HepG2 (cell line): ENCODE data around the gene ERP27. TPM values are rescaled to one million over a fixed set of nuclear protein-coding genes. Genes with fewer than 3 reads are reported as not detected.

ENCODE experiments used
- ATAC-seq: fragments of 200-7000 bp; cut with Tn5 transposase; 3 replicates; pipeline ENCODE4 v1.9.1; 2020; ENCODE audit warnings: mild to moderate bottlenecking, moderate library complexity
- BruUV-seq: library from RNA; stranded (reverse); fragments of 400-500 nt; replicated peaks from 2 replicates; lab custom pipeline; 2021; lab: Mats Ljungman, UMichigan
- CTCF ChIA-PET: fragments of 300-600 bp; formaldehyde crosslinking; extraction: SDS; loops from one replicate; lab custom pipeline; 2021; ENCODE audit warnings: low total read pairs, inconsistent platforms, low intra/inter-chr PET ratio; lab: Yijun Ruan, JAX
- POLR2A ChIA-PET: fragments of 350-600 bp; sonication (Branson Sonifier 250); formaldehyde crosslinking; loops from one replicate; lab custom pipeline; 2020; ENCODE audit warnings: antibody characterized with exemption, inconsistent platforms; lab: Yijun Ruan, JAX
- DNase-seq: peaks from one replicate; pipeline ENCODE4 v3.0.0-alpha.2; 2015; ENCODE audit warnings: low spot score
- FAIRE-seq: peaks from 3 replicates; lab custom pipeline; 2011; peaks lifted over from hg19 to GRCh38; lab: Jason Lieb, UNC
- H2AFZ ChIP-seq: one replicate; pipeline ENCODE4 v1.6.1; 2011; ENCODE audit warnings: low read length, inconsistent platforms
- H3K27ac ChIP-seq: fragments of 300-600 bp; 3 replicates; pipeline ENCODE4 v1.8.0; 2011; ENCODE audit warnings: mixed run types, mild to moderate bottlenecking, mixed read lengths, low read length, inconsistent platforms; ENCODE audit not compliant: insufficient read depth; ENCODE audit errors: extremely low read length
- H3K27me3 ChIP-seq, 2 experiments: fragments of 200-600 bp in 1 of 2; 2 replicates in 1 of 2; 3 replicates in 1 of 2; pipeline versions ENCODE4 v1.6.0 to v1.8.0; 2011; ENCODE audit warnings: low read length in 2 of 2, mild to moderate bottlenecking in 2 of 2, moderate library complexity in 2 of 2, inconsistent platforms in 1 of 2; ENCODE audit not compliant: insufficient read depth in 2 of 2, control insufficient read depth in 1 of 2
- H3K36me3 ChIP-seq, 2 experiments: fragments of 200-600 bp in 1 of 2; replicated peaks in 1 of 2; 2 replicates in 1 of 2; 3 replicates in 1 of 2; pipeline versions ENCODE4 v1.5.1 to v1.8.0; 2011; ENCODE audit warnings: low read length in 2 of 2, inconsistent platforms in 1 of 2; ENCODE audit not compliant: insufficient read depth in 2 of 2, control insufficient read depth in 1 of 2
- H3K4me1 ChIP-seq: 2 replicates; pipeline ENCODE4 v1.5.1; 2012; ENCODE audit warnings: low read length, inconsistent platforms; ENCODE audit not compliant: insufficient read depth
- H3K4me2 ChIP-seq: 2 replicates; pipeline ENCODE4 v1.6.0; 2011; ENCODE audit warnings: low read depth, low read length, inconsistent platforms
- H3K4me3 ChIP-seq, 3 experiments: fragments of 200-600 bp in 1 of 3; sonication (generic), shearing (Covaris generic) in 1 of 3; replicated peaks in 1 of 3; 2 replicates each; pipeline ENCODE4 v1.5.1; 2011 to 2016; ENCODE audit warnings: low read length in 3 of 3, inconsistent platforms in 2 of 3, low read depth in 2 of 3, mild to moderate bottlenecking in 2 of 3, control low read depth in 1 of 3, mixed read lengths in 1 of 3; ENCODE audit not compliant: insufficient read depth in 1 of 3
- H3K79me2 ChIP-seq: one replicate; pipeline ENCODE4 v1.6.1; 2011; ENCODE audit warnings: low read length, inconsistent platforms; ENCODE audit not compliant: insufficient read depth
- H3K9ac ChIP-seq: 2 replicates; pipeline ENCODE4 v1.6.0; 2011; ENCODE audit warnings: mild to moderate bottlenecking, low read depth, low read length, inconsistent platforms; ENCODE audit not compliant: insufficient read depth
- H3K9me3 ChIP-seq: 2 replicates; pipeline ENCODE4 v1.5.1; 2012; ENCODE audit warnings: mild to moderate bottlenecking, low read length
- H4K20me1 ChIP-seq: 2 replicates; pipeline ENCODE4 v1.6.0; 2011; ENCODE audit warnings: inconsistent platforms, mild to moderate bottlenecking, low read length, moderate library complexity; ENCODE audit not compliant: insufficient read depth
- FOXM1 ChIP-seq: sonication (generic); formaldehyde crosslinking; IDR thresholded peaks from 2 replicates; pipeline ENCODE4 v1.5.0; 2020; ENCODE audit warnings: missing genetic modification reagents
- HDAC6 ChIP-seq: fragments of 200-600 bp; sonication (generic); IDR thresholded peaks from 2 replicates; pipeline ENCODE4 v1.7.0; 2017; ENCODE audit warnings: mild to moderate bottlenecking, antibody characterized with exemption, low read length, low read depth
- HOXA5 ChIP-seq: sonication (generic); formaldehyde crosslinking; IDR thresholded peaks from 2 replicates; pipeline ENCODE4 v1.4.0; 2020; ENCODE audit warnings: missing genetic modification reagents
- NCOA2 ChIP-seq: sonication (generic); formaldehyde crosslinking; IDR thresholded peaks from 2 replicates; pipeline ENCODE4 v1.8.0; 2022; ENCODE audit warnings: inconsistent platforms
- NR1H2 ChIP-seq: sonication (generic); formaldehyde crosslinking; IDR thresholded peaks from 2 replicates; pipeline ENCODE4 v1.8.1; 2022; ENCODE audit warnings: low read depth, missing genetic modification reagents, borderline replicate concordance
- PATZ1 ChIP-seq: sonication (generic); formaldehyde crosslinking; IDR thresholded peaks from 2 replicates; pipeline ENCODE4 v1.4.0; 2020; ENCODE audit warnings: missing genetic modification reagents
- PHF8 ChIP-seq: sonication (generic); formaldehyde crosslinking; IDR thresholded peaks from 2 replicates; pipeline ENCODE4 v1.5.0; 2020; ENCODE audit warnings: missing genetic modification reagents
- SAFB2 ChIP-seq: sonication (generic); formaldehyde crosslinking; IDR thresholded peaks from 2 replicates; pipeline ENCODE4 v1.5.1; 2020; ENCODE audit warnings: missing genetic modification reagents, low read depth, mild to moderate bottlenecking, borderline replicate concordance
- ZNF558 ChIP-seq: sonication (generic); formaldehyde crosslinking; IDR thresholded peaks from 2 replicates; pipeline ENCODE4 v1.9.0; 2022; ENCODE audit warnings: mild to moderate bottlenecking, missing genetic modification reagents, borderline replicate concordance
- ZNF563 ChIP-seq: sonication (generic); formaldehyde crosslinking; IDR thresholded peaks from 2 replicates; pipeline ENCODE4 v1.8.0; 2022; ENCODE audit warnings: mild to moderate bottlenecking, moderate library complexity, missing genetic modification reagents
- WGBS: methylation state at CpG from one replicate; pipeline ENCODE4 v1.1.6; 2017; ENCODE audit warnings: low lambda C conversion rate; 5-methylcytosine and 5-hydroxymethylcytosine counted together
- in situ Hi-C: cut with HindIII; loops from 2 replicates; pipeline ENCODE4 v1.10.0; 2017; ENCODE audit warnings: low pct_unique_long_range_greater_than_20kb; ENCODE audit not compliant: extremely low pct_ligation_motif_present
- intact Hi-C: fragments of 100-400 bp; cut with micrococcal nuclease; formaldehyde crosslinking; loops from one replicate; pipeline ENCODE4 v1.10.0; 2022; ENCODE audit not compliant: unreplicated experiment
- polyA plus RNA-seq, 8 experiments: library from polyadenylated mRNA; depleted of rRNA in 3 of 8; stranded (reverse) in 7 of 8; unstranded in 1 of 8; fragments of >200 nt; fragmentation: Illumina TruSeq in 4 of 8; extraction: Trizol in 4 of 8; gene quantifications; 2 replicates each; pipeline versions ENCODE4 v1.2.1 to v1.2.3, GENCODE V29; 2011 to 2016; ENCODE audit warnings: low read depth in 4 of 8, missing spikeins in 1 of 8, mixed read lengths in 1 of 8; ENCODE audit not compliant: insufficient read depth in 1 of 8
- total RNA-seq, 5 experiments: library from RNA; depleted of rRNA; stranded (reverse); fragments of >200 nt; fragmentation: Illumina TruSeq; extraction: Trizol; gene quantifications; 2 replicates each; pipeline ENCODE4 v1.2.3, GENCODE V29; 2016; ENCODE audit warnings: low read depth in 1 of 5

ERP27 gene
- total and polyA plus RNA-seq, 2 of the 13 experiments (the other 11 are each of a cell fraction or from before 2014, with no cell fraction given), result 1.8 to 6.6 TPM

- TF ChIP-seq SAFB2 (CRISPR knock-in tag) (no peak), ZNF558 (no peak)
- TF ChIP-seq, all 625 proteins: peak for 0
Measured at GRCh38 chr12:14915736-14916135, 22.6 kb downstream of the ERP27 start (continued).

GRCh38 chr12:14913381-14913781, 25.0 kb downstream of the ERP27 start:
- CTCF ChIA-PET, result no interaction called here
- no peak overlapping the region for H2AFZ ChIP-seq
- ATAC-seq, result no peak
- H3K4me1 ChIP-seq, result no peaks in the 10 kb centered on the region
- no peaks in the 10 kb centered on the region for H3K36me3 ChIP-seq
- no peak overlapping the region for H3K4me2 ChIP-seq
- FAIRE-seq, result no peak
- H3K27ac ChIP-seq, result no peak overlapping the region
- H4K20me1 ChIP-seq, result no peaks in the 10 kb centered on the region
- WGBS, result 81% methylated on average over 1 of the region's 4 CpGs
- TF ChIP-seq HOXA5 (CRISPR knock-in tag), result no peak
- no peak for TF ChIP-seq PHF8 (CRISPR knock-in tag)
- no peak for TF ChIP-seq ZNF563
- TF ChIP-seq FOXM1 (CRISPR knock-in tag), result no peak
- TF ChIP-seq NR1H2 (CRISPR knock-in tag), result no peak
- TF ChIP-seq NCOA2 (CRISPR knock-in tag), result no peak
- TF ChIP-seq HDAC6, result no peak
- no peak for TF ChIP-seq PATZ1 (CRISPR knock-in tag)
- no peaks in the 10 kb centered on the region for H3K27me3 ChIP-seq
- intact Hi-C loops (no loop called here), in situ Hi-C loops (no loop called here)
- H3K4me3 ChIP-seq, result no peak overlapping the region
- POLR2A ChIA-PET, result no interaction called here
- no peak for DNase-seq
- H3K9me3 ChIP-seq, result no peaks in the 10 kb centered on the region
- no TSS peak for BruUV-seq
- H3K9ac ChIP-seq, result no peak overlapping the region
- H3K79me2 ChIP-seq, result no peaks in the 10 kb centered on the region
